ENCODE data around the gene SNCA.

The SNCA gene

DNA sequence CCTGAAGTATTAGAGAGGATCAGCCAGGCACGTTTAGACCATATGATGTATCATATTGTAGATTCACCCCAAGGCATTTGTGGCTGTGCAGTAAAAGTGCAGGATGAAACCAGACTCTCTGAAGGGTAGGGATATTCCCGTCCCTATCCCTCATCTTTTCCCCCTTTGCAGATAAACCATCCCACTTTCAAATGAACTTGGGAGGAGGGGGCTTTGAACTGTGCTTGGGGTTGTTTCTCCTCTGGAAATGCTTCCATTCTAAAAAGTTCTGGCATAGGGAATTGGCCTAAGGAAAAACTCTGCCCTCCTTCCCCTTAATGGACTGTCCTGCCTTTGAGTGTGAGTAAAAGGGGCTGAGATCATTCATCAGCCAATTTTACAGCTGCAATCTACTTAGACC is 23.8 kb downstream of the SNCA start:
- no peak for DNase-seq

- no peak for DNase-seq
Observed at GRCh38 chr4:89807441-89808140, 29.4 kb downstream of the SNCA start.

GRCh38 chr4:89805297-89805696 is 31.7 kb downstream of the SNCA start:
- no peak for DNase-seq

- no peak for DNase-seq
Observed at GRCh38 chr4:89803915-89804314, 33.0 kb downstream of the SNCA start.

- no peak for DNase-seq
Observed at GRCh38 chr4:89803036-89803435, 33.9 kb downstream of the SNCA start.

DNA sequence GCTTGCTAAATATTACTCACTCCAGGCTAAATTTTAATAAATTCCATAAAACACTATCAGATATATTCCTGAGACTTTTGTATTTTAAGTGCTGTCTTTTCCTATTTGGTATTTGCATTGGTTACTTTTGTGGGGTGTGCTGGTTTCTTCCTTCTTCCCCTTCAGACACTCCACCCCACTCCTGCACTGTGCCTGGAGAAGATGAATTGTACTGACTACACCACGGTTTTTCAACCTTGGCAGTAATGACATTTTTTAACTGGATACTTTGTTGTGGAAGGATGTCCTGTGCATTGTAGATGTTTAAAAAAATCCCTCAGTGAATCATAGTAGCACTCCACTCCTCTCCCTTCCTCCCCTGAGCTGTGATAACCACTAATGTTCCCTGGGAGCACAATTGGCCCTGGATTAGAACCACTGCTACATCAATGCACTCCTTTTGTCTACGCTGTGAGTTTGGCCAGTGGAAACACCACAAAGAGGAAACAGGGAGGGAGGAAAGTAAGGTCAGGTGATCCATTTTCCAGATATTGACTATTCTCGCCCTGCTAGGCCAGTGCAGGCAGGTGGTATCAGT is 36.3 kb downstream of the SNCA start:
- no peak for DNase-seq

DNA sequence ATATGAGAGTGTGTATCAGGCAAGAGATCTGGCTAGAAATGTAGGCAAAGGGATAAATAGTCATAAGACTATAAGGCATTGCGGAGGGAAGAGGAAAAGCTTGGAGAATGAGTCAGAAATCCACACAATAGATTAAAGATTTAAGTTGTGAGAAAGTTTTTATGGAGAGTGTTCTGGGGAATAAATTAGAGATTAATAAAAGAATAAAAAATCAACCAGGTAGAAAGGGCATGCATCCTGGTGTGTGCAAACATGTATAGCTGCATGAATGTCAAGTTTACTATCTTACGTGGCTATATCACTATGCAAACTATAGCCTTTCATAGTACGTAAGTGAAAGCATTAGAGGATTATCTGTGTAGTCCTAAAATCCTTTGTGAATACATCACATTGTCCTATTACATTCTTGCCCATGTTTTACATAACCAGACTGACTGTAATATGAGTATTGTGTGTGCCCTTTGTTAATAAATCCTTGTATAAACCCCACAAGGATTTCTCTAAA is 36.9 kb downstream of the SNCA start:
- no peak for DNase-seq

DNA sequence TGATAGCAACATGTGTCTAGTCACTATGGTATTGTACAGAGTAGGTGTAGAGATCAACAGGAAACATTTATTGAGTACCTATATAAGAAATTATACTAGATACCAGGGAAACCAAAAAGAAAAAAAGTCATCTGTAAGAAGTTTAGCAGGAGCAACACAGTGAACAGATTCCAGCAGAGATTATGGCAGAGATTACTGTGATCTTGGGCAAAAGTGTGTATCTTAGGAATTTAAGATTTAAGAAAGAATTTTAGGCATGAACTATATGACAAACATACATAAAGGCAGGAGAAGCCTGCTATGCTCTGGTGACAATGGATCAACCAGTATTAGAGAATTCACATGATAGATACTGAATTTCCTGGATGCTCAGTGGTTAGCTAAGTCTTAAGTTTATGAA is 37.9 kb downstream of the SNCA start:
- no peak for DNase-seq

DNA sequence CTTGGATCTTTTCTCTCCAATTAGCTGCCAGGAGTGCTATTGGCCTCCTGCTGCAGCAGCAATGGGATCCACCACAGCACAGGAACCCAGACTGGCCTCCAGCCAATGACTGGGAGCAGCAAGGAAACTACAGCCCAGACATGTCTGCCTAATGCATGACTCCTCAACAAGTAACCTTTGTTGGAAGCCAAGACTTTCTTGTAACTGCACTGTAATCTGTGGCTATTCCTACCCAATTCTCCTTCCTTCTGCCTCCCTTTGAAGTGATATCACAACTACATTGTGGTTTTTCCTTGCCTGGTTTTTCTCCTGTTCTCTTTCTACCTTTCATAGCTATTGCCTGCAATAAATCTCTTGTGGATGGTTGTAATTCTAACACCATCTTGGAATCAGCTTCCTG is 39.8 kb downstream of the SNCA start:
- DNase-seq: no peak

DNA sequence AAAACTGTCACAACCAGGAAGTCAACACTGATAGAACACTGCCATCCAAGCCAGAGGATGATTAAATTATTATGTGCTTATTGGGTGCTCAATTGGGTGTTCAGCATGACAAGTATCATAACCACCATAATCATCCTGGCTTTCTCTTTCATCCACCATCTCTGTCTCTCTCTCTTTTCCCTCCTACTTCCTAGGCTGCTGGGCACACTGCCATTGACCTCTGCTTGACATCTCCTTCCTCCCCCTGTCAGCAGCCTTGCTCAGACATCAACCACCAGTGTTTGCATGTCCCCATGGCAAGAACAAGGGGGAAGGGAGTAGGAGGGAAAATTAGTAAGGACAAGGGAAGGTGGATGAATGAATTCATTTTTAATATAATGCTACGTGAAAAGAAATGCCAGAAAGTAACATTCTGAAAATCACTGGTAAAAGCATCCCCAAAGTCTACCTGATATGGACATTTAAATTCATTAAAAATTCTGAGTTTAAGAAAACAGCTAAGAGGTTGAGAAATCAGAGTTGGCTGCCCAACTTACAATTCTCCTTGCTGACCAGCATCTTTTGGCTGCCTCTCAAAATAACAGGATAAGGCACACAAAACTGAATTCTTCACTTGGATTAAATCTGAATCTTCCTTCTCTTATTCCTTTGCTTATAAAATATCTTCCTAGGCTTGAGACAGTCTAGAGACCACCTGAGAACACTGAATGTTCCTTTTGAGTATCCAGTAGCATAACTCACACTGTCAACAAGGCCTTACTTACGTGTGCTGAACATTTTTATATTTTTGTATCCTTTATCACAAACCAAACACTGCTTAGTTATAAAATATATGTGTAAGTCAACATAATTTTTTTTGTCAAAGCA is 48.5 kb downstream of the SNCA start:
- no peak for DNase-seq

DNA sequence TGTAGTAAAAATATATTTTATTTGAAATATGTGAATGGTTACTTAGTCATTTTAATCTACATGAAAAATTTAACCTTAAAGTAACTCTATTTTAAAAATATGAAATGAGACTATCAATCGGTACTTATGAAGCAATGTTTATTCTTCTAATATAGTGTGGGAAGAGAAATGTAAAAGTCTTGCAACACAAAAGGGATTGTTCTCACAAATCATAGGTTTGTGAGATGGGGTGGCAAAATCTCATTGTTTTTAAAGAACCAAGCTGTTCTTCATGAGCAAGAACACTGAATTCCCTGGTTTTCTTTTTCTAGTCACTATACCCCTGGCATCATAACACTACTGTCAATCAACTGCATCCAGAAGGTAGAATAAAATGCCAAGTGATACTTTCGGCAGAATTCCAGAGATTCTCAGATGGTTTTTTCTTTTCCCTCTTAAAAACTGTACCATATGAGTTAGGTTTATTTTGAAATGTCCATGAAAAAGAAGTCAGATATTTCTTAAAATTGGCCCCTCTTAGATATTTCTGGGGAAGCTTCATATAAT is 52.2 kb downstream of the SNCA start:
- no peak for DNase-seq

DNA sequence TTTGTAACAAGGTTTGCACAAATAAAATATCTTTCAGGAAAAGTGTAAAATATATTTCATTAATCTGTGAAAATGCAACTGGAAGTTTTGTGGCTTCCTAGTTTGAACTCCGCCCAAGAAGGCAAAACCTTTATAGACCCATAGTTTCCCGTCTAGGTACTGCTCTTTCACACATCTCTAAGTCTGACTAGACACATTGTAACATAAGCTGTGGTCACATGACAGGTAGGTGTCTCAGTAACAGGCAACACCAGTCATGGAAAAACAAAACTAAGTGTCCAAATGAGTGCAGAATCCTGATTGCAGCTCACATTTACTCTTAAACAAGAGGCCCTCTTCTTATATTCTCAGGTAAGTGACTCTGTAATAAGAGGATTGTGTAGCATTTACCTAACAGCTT is 55.6 kb downstream of the SNCA start:
- DNase-seq: no peak

- DNase-seq: no peak
Observed at GRCh38 chr4:89773805-89774204, 63.2 kb downstream of the SNCA start.

DNA sequence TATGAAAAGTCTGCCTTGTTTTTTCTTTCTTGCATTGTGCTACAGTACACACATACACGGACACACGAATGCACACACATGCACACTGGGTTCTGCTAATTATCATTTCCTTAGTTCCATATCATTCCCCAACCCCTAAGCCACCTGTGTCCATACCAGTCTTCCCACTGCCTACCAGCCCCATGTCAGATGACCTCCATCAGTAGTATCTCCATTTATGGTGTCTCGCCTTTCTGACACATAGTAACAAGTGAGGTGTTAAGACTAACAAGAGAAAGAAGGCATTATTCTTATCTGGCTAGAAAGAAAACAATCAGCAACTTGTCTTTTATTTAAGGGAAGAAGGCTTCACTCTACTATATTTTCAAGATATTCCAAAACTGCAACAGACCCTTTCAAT is 67.1 kb downstream of the SNCA start:
- DNase-seq: no peak

GRCh38 chr4:89767924-89768323 is 69.0 kb downstream of the SNCA start:
- no peak for DNase-seq

GRCh38 chr4:89765966-89766365 is 71.0 kb downstream of the SNCA start:
- no peak for DNase-seq

DNA sequence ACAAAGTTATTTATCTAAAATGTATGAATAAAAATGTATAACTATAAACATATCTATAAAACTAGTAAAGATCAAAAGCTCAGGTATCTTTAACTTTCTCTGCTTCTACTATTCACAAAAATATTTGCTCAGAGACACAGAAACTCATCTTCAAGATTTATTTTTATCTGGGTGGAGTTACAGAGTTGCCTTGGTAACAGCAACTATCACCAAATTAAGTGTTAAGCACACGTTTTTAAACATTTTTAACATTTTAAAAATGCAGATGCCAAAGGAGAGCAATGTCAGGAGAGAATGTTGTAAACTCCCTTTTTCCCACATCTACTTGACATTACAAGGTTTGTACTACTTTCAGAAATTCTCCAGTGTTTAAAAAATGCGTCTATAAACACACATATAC is 71.4 kb downstream of the SNCA start:
- no peak for DNase-seq

GRCh38 chr4:89762311-89762710 is 74.7 kb downstream of the SNCA start:
- no peak for DNase-seq

DNA sequence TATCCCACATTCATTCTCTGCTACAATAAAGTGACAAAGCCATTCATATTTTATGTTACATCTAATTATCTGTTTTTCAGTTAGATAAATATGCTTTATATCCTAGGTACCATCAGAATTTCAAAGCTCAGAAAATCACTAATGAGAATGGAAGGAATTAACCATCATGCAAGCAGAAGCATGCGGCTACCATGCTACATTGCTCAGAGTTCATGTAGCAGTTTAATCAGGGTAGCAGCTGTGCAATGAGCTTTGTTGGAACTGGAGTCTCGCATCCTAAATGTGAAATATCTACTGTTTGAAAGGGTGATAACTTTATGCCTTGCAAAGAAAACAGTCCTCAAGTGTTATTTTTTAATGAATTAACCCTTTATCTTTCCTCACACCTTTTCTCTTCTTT is 77.5 kb downstream of the SNCA start:
- DNase-seq: no peak

- no peak for DNase-seq
Observed at GRCh38 chr4:89757154-89757719, 79.7 kb downstream of the SNCA start.

GRCh38 chr4:89755220-89755619 is 81.7 kb downstream of the SNCA start:
- no peak for DNase-seq

DNA sequence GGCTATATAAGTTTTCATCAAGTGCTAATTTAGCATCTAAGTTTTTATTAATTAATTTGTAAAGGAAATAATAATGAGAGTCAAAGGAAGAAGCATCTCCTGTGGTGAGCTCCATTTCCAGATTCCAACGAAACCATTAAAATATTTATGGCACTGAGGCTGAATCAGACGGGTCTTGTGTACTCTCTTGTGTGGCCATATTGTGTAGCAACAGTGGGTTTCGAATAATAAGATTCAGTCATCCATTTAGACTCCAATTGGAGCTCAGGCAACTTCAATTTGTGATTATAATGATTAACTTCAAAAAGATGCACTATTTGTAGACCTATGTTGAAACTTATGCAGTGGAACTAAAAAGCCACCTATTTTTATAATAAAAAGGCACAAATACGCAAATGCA is 82.4 kb downstream of the SNCA start:
- no peak for DNase-seq

DNA sequence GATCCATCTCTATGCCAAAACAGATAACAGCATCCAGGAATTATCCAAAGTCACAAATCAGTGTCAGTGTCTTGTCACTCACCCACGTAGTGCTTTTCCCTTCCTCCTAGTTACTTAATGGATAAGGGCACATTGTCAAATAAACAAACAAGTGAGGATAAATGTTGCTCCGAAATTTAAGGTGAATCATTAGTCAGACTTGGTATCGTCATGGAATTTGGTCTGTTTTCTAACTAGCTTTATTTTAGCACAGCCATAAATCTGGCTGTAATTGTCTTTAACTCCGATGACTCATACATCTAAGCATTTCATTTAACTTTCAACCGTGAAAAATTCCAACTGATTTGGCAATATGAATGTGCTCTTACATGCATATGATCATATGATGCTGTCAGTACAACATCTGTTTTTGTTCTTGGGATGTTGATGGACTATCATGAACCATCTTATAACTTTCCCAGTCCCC is 83.3 kb downstream of the SNCA start:
- no peak for DNase-seq

Measured in activated naive CD4-positive, alpha-beta T cell treated with Interleukin-2 at 50 U/mL for 16 hours (primary cell).